HEK293 (cell line): ENCODE results near the gene LGALS4.

Experiments used
- ELK4 ChIP-seq: IDR thresholded peaks from 2 replicates; pipeline ENCODE4 v1.6.1; 2011; ENCODE audit warnings: mild to moderate bottlenecking, low read depth, low read length, borderline replicate concordance
- KLF17 ChIP-seq: fragments of 450-650 bp; formaldehyde crosslinking; IDR thresholded peaks from 2 replicates; pipeline ENCODE4 v1.5.1; 2016; ENCODE audit warnings: missing biosample characterization, missing genetic modification characterization
- KLF8 ChIP-seq: fragments of 450-650 bp; formaldehyde crosslinking; IDR thresholded peaks from 2 replicates; pipeline ENCODE4 v1.5.1; 2016; ENCODE audit warnings: missing biosample characterization, missing genetic modification characterization
- SP2 ChIP-seq: fragments of 450-650 bp; formaldehyde crosslinking; IDR thresholded peaks from 2 replicates; pipeline ENCODE4 v1.5.1; 2016; ENCODE audit warnings: missing biosample characterization, missing genetic modification characterization
- SP7 ChIP-seq: fragments of 450-650 bp; formaldehyde crosslinking; IDR thresholded peaks from 2 replicates; pipeline ENCODE4 v1.5.1; 2016; ENCODE audit warnings: missing biosample characterization, missing genetic modification characterization
- YY1 ChIP-seq: fragments of 450-650 bp; formaldehyde crosslinking; IDR thresholded peaks from 2 replicates; pipeline ENCODE4 v1.5.1; 2018; ENCODE audit warnings: missing biosample characterization, missing genetic modification characterization
- ZBTB44 ChIP-seq: fragments of 450-650 bp; IDR thresholded peaks from 2 replicates; pipeline ENCODE4 v1.5.1; 2018; ENCODE audit warnings: missing biosample characterization, mild to moderate bottlenecking, missing genetic modification characterization
- ZFP41 ChIP-seq: fragments of 450-650 bp; formaldehyde crosslinking; IDR thresholded peaks from 2 replicates; pipeline ENCODE4 v1.5.1; 2016; ENCODE audit warnings: missing biosample characterization, missing genetic modification characterization, borderline replicate concordance
- ZFP69B ChIP-seq: fragments of 450-650 bp; formaldehyde crosslinking; IDR thresholded peaks from 2 replicates; pipeline ENCODE4 v1.5.1; 2016; ENCODE audit warnings: missing biosample characterization, missing genetic modification characterization
- ZNF112 ChIP-seq: fragments of 450-650 bp; formaldehyde crosslinking; IDR thresholded peaks from 2 replicates; pipeline ENCODE4 v1.5.0; 2017; ENCODE audit warnings: missing biosample characterization, missing genetic modification characterization
- ZNF133 ChIP-seq: fragments of 450-650 bp; formaldehyde crosslinking; IDR thresholded peaks from 2 replicates; pipeline ENCODE4 v1.5.1; 2016; ENCODE audit warnings: missing biosample characterization, missing genetic modification characterization
- ZNF19 ChIP-seq: fragments of 450-650 bp; formaldehyde crosslinking; IDR thresholded peaks from 2 replicates; pipeline ENCODE4; 2016; ENCODE audit warnings: missing biosample characterization, missing genetic modification characterization, low read depth
- ZNF266 ChIP-seq: fragments of 450-650 bp; formaldehyde crosslinking; IDR thresholded peaks from 2 replicates; pipeline ENCODE4 v1.5.1; 2016; ENCODE audit warnings: missing biosample characterization, missing genetic modification characterization, low read depth
- ZNF280D ChIP-seq: fragments of 450-650 bp; formaldehyde crosslinking; IDR thresholded peaks from 2 replicates; pipeline ENCODE4 v1.5.1; 2016; ENCODE audit warnings: missing biosample characterization, missing genetic modification characterization
- ZNF391 ChIP-seq: fragments of 450-650 bp; formaldehyde crosslinking; IDR thresholded peaks from 2 replicates; pipeline ENCODE4 v1.5.1; 2016; ENCODE audit warnings: low read depth, missing biosample characterization, missing genetic modification characterization, borderline replicate concordance
- ZNF394 ChIP-seq: fragments of 450-650 bp; formaldehyde crosslinking; IDR thresholded peaks from 2 replicates; pipeline ENCODE4 v1.5.1; 2016; ENCODE audit warnings: missing biosample characterization, missing genetic modification characterization, mild to moderate bottlenecking, moderate library complexity, borderline replicate concordance
- ZNF555 ChIP-seq: fragments of 450-650 bp; formaldehyde crosslinking; conservative IDR thresholded peaks from 2 replicates; pipeline ENCODE4 v1.5.1; 2017; ENCODE audit warnings: missing biosample characterization, mild to moderate bottlenecking, missing genetic modification characterization, inconsistent platforms
- ZNF596 ChIP-seq: fragments of 450-650 bp; IDR thresholded peaks from 2 replicates; pipeline ENCODE4 v1.5.0; 2018; ENCODE audit warnings: missing biosample characterization, mild to moderate bottlenecking, missing genetic modification characterization, moderate library complexity
- ZNF610 ChIP-seq: fragments of 450-650 bp; formaldehyde crosslinking; IDR thresholded peaks from 2 replicates; pipeline ENCODE4 v1.5.1; 2016; ENCODE audit warnings: missing biosample characterization, missing genetic modification characterization, borderline replicate concordance
- ZNF623 ChIP-seq: fragments of 450-650 bp; formaldehyde crosslinking; IDR thresholded peaks from 2 replicates; pipeline ENCODE4 v1.5.1; 2016; ENCODE audit warnings: missing biosample characterization, missing genetic modification characterization
- ZNF639 ChIP-seq: fragments of 450-650 bp; formaldehyde crosslinking; IDR thresholded peaks from 2 replicates; pipeline ENCODE4 v1.5.1; 2016; ENCODE audit warnings: missing biosample characterization, missing genetic modification characterization
- ZNF645 ChIP-seq: fragments of 450-650 bp; formaldehyde crosslinking; IDR thresholded peaks from 2 replicates; pipeline ENCODE4; 2016; ENCODE audit warnings: missing biosample characterization, missing genetic modification characterization
- ZNF664 ChIP-seq: fragments of 450-650 bp; formaldehyde crosslinking; IDR thresholded peaks from 2 replicates; pipeline ENCODE4 v1.5.1; 2016; ENCODE audit warnings: missing biosample characterization, missing genetic modification characterization
- ZNF704 ChIP-seq: fragments of 450-650 bp; formaldehyde crosslinking; IDR thresholded peaks from 2 replicates; pipeline ENCODE4 v1.5.1; 2016; ENCODE audit warnings: missing biosample characterization, missing genetic modification characterization
- ZNF768 ChIP-seq: fragments of 450-650 bp; formaldehyde crosslinking; IDR thresholded peaks from 2 replicates; pipeline ENCODE4 v1.5.1; 2018; ENCODE audit warnings: missing biosample characterization, mild to moderate bottlenecking, missing genetic modification characterization
- ZSCAN16 ChIP-seq: fragments of 450-650 bp; formaldehyde crosslinking; IDR thresholded peaks from 2 replicates; pipeline ENCODE4 v1.5.1; 2016; ENCODE audit warnings: missing biosample characterization, missing genetic modification characterization
- ZSCAN23 ChIP-seq: fragments of 450-650 bp; formaldehyde crosslinking; IDR thresholded peaks from 2 replicates; pipeline ENCODE4 v1.5.1; 2016; ENCODE audit warnings: missing biosample characterization, missing genetic modification characterization
- ZSCAN5A ChIP-seq: fragments of 450-650 bp; formaldehyde crosslinking; IDR thresholded peaks from 2 replicates; pipeline ENCODE4 v1.5.1; 2016; ENCODE audit warnings: missing biosample characterization, missing genetic modification characterization

The LGALS4 gene

GRCh38 chr19:38837656-38838121 is 24.9 kb upstream of the LGALS4 start (continued):
- TF ChIP-seq ZNF280D (tag by site-specific recombination) = no peak
- no peak for TF ChIP-seq ZNF391 (tag by site-specific recombination)
- TF ChIP-seq ELK4 = no peak
- TF ChIP-seq ZFP41 (tag by site-specific recombination) = no peak
- 0 out of 2 replicates have a peak, but pooled peaks have one; percentile 34 for TF ChIP-seq ZFP69B
- peak; percentile 52; the same call in 1 of the 2 replicates for TF ChIP-seq ZNF639 (tag by site-specific recombination)
- no peak for TF ChIP-seq ZNF112 (tag by site-specific recombination)
- TF ChIP-seq ZNF664 = 0 out of 2 replicates have a peak, but pooled peaks have one; percentile 12
- TF ChIP-seq ZNF768 = no peak
- TF ChIP-seq ZSCAN5A = no peak
- TF ChIP-seq KLF17 (tag by site-specific recombination) = no peak
- TF ChIP-seq ZNF19 (tag by site-specific recombination) = no peak
- peak; percentile 51; the same call in 1 of the 2 replicates for TF ChIP-seq KLF8 (tag by site-specific recombination)
- no peak for TF ChIP-seq ZSCAN23 (tag by site-specific recombination)
- TF ChIP-seq SP2 = no peak
- TF ChIP-seq ZNF394 = no peak
- TF ChIP-seq YY1 (tag by site-specific recombination) = no peak
- TF ChIP-seq ZNF704 (tag by site-specific recombination) = no peak
- peak; percentile 72; the same call in 1 of the 2 replicates for TF ChIP-seq ZBTB44 (tag by site-specific recombination)
- peak; percentile 95 for TF ChIP-seq ZSCAN16
- TF ChIP-seq ZNF645 (tag by site-specific recombination) = no peak
- TF ChIP-seq ZNF596 = no peak
- TF ChIP-seq ZNF266 = no peak
- TF ChIP-seq ZNF133 (tag by site-specific recombination) = no peak
- TF ChIP-seq ZNF555 = no peak
- TF ChIP-seq ZNF610 (tag by site-specific recombination) = no peak
- no peak for TF ChIP-seq ZNF623
- peak; percentile 66 for TF ChIP-seq SP7 (tag by site-specific recombination)
